Erythroblast (primary cell): ENCODE data around the gene WDFY1.

Experiments used
- GATA1 ChIP-seq: IDR thresholded peaks from 2 replicates; pipeline ENCODE4 v1.6.1; 2011; ENCODE audit warnings: low read depth, mild to moderate bottlenecking, control low read depth, low read length, moderate library complexity
- POLR2A ChIP-seq: IDR thresholded peaks from 2 replicates; pipeline ENCODE4 v1.6.1; 2011; ENCODE audit warnings: mild to moderate bottlenecking, low read length

GRCh38 chr2:223847410-223847809, 97.7 kb downstream of the WDFY1 start:
- TF ChIP-seq POLR2A (no peak), GATA1 (no peak)
